ENCODE measurements around the gene AUTS2. TPM values are rescaled to one million over a fixed set of nuclear protein-coding genes. Genes with fewer than 3 reads are reported as not detected.

AUTS2 gene
- total RNA-seq, 1 donor from 2014 or later = 95.3 TPM

DNA sequence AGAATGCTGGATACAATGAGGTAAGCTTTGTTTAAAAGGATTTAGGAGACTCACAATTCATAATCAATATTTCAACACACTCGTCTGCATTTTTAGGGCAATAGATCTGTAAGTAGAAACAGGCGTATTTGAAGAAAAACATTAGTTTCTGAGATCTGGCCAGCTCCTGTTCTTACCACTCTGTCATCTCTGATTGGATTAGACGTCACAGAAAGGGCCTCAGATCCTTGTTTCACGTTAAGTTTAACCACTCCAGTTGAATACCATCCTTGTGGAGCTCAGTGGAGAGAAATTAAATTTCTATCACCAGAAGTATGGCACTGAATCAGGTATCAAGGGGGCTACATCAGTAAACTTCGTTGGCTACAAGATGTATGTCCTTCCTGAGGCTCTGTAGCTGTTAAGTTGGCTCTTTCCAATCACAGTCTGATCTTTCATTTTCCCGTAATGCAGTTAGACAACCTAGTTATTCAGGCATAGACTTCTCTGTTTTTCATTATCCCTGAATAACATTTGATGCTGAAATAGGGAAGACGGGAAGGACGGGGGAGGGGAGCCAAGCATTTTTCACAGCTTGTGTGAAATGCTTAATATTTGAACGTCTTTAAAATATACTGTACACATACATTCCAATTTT lies 874.4 kb downstream of the AUTS2 start:
- no peak for DNase-seq

DNA sequence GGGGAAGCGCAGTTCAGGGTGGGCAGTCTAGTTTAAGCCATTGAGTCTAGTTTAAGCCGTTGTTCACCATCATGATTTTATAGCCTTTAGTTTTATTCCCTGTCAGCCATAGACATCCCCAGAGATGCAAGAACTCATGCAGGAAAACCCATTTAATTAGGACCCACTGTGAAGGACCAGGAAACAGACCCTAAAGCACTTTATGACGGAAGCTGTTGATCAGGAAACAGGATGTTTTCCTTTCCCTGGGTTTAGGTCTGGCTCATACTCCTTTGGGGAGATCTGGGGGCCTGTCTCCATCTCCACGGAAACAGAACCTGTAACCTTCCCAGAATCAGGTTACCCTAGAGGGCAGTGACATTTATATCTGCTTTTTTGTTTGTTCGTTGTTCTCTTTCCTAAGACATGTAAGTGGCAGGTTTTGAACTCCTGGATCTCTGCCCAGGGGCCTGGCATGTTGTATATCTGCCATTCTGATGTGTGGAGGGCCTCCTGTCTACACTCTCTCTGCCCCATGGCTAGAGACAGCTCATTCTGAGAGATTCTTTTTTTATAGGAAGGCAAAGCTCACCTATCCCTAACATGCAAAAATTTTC lies 876.5 kb downstream of the AUTS2 start:
- no peak for DNase-seq

DNA sequence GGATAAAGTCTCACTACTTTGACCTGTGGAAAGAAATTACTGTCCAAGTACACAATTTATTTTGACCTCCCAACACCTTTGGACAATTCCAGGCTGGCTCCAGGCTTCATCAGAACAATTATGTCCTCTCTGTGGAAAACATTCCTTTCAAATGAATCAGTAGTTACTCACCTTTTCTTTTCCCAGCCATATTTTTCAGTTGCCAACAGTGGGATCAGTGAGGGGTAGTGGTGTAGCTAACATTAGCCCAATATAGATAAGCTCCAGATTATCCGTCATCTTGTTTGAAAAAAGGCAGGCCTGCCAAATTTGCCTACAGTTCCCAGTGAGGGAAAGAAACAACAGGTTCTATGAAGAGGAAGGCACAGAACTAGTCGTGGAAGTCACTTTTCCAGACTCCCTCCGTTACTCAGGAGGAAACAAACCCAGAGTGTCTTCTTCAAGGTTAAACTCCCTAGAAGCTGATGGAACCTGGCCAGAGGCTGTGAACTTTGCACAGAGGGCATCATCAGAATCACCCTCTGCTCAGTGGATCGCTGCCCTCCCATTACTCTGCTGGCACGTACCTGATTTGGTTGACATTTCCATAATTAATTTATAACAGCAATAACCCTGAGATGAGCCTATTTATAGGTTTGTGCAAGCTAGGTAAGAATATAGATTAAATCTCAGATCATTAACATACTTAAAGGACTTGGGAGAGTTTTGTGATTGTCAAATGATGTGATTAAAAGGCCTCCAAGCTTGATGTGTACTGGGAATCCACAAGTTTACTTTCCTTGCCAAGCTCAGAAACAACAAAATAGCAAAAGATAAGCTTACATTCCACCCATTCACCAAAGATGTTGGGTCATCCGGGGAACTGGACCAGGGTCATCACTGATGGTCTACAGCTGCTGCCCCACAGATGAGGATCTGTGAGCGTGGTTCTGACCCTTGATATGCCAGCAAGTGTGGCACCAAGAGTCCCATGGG lies 879.0 kb downstream of the AUTS2 start:
- no peak for DNase-seq

DNA sequence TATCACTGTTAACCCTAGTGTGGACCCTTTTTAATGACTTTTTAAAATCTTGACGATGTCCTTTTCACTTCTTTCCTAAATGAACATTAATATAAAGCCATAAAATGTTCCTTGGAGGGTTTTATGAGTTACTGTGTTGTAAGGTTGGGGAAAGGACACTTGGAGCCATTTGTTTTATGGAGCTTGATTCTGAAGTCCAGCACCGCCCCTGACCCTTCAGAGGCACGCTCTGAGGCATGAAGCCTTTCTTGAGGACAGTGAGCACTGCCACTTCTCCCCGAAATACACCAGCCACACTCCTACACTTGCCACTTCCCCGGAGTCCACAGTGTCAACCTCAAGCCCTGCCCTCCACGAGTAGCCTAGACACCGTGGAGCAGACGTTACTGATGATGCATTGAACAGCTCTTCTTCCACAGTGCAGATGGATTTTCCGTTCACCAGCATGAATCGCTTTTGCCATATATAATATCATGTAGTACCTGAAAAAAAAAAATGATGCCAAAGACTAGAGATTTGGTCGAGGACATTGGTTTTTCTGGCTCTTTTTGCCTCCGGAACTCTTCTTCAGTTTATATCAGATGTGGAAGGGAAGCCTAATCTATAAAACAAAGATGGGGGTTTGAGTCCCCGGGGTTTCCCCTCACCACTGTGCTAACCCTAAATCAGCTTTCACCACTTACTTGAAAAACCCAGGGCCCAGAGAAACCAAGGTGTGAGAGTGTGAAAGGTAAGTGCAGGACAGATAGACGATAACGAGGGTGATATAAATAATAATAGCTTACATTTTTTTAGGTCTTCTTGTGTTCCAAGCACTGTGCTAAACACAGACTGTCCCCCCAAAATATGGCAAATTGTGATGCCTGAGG lies 881.1 kb downstream of the AUTS2 start:
- DNase-seq = no peak

DNA sequence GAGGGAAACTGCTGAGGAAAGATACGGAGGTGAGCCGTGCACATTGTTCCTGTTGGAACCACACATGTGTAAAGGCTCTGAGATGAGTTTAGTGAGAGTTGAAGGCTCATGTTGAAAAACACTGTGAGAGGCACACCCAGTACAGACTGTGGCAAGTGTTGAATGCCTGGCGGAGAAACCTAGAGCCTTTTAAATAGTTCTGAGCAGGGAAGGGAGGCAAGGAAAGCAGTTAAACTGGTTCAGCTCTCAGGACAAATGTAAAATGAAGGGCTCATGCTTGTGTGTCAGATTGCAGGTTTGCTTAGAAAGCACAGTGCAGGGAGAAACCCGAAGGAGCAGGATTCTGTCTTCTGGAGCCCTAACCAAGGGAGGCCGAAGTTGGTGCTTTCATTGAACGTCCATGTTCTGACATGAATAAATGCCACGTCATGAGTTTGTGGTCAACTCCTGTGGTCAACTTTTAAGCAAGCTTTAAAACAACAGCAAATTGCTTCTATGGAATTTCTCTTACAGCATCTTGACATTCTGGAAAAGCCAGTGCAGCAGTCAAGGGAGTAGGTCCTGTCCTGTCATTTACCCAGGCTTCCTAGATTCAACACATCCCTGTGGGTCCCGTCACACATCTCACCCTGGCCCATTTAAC lies 882.8 kb downstream of the AUTS2 start:
- DNase-seq = no peak

DNA sequence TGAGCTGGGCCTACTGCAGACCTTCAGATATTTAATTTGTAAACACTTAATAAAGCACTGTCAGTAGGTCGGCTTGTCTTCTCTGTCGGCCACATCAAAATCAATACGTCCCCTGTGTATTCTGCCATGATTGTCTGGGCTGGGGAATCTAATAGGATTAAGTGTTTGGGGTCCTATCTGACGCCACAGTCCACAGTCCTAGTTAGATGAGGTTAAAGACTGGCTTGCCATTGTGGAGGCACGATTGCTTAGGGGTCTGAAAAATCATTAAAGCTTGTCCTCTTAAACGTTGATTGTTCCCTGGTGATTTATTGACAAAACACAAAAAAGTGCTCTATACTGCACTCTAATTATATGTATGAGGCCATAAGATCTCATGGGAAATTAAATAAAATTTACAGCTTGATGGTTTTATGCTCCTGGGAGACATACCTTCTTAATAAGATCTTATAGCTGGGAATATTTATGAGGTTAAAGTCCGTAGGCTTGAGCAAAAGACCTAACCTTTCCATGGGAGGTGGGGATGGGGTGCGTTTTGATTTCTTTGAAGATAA lies 883.4 kb downstream of the AUTS2 start:
- DNase-seq = no peak

DNA sequence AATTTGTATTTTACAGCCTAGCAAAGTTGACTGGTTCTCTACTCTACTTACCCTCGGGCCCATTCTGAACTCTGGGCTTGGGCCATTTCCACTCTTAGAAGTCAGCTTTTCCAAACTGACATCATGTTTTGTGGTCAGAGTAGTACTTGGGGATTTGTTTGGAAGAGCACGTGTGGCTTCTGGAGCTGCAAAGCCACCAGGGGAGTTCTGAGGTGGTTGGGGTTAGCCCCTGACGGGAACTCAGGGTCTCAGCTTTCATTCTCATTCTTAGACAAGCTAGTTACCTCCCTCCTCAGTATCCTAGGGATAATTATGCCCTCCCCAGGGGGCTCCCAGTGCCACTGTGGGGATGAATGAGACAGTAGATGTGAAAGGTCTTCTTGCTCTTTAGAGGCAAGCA lies 886.0 kb downstream of the AUTS2 start:
- no peak for DNase-seq

DNA sequence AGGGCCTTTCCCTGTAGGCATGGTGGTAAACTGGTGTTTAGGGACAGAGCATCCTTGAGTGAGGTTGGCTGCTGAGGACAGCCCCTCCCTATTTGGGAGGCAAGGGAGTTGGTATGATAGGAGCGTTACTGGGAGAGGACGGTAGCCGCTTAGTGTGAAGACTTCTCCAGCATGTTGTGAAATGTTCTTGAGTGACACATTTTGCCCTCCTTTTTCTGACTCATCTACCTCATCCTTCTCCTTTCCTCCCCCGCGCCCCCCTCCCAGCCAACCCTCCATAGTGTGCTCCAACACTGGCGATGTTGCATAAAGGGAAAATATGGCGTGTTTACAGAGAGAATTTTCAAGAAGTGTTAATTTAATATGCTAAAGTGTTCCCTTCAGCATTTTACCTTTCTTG lies 888.7 kb downstream of the AUTS2 start:
- no peak for DNase-seq

DNA sequence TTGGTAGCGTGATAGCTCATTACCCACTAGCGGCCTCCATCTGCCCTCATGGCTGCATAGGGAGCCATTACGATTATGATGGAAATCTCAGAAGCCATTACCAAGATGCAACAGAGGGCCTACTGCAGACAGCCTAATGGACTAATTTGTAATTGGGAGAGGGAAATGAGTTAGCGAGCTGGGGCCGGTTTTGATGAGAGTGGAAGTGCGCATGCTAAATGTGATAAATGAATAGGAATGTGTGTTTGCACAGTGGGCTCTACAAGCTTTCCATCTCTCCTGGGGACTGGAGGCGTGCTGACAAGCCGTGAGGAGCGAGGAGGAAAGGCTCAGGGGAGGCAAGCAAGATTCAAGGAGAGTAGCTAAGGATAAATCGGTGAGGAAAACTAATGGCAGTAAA lies 889.2 kb downstream of the AUTS2 start:
- no peak for DNase-seq

DNA sequence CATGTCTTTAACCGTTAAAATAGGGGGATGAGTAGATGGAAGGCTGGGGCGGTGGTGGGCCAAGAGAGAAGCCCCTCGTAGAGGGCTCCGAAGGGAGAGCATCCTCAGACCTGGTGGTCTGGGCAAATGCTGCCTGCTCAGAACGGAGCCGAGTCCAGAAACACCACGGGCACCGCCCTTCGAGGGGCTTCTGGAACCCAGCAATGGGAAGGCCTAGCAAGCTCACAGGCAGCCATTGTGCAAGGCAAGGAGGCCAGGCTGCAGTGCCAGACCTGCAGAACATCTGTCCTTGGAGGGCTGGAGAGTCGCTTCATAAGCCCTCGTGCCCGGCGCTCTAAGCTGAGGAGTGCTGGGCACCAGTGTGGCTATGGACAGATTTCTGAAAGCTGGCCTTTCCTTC lies 889.6 kb downstream of the AUTS2 start:
- no peak for DNase-seq

DNA sequence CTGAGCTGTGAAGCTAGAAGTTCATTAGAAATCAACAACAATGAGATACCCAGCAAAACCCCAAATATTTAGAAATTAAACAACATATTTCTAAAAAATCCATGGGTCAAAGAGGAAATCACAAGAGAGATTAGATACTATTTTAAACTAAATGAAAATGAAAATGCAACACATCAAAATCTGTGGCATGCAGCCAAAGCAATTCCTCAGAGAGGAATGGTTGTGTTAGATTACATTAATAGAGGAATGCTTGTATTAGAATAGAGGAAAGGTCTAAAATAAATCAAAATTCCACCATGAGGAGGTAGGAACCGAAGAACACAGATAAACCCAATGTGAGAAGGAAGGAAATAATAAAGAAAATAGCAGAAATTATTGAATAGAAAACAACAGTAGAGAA lies 891.5 kb downstream of the AUTS2 start:
- no peak for DNase-seq

DNA sequence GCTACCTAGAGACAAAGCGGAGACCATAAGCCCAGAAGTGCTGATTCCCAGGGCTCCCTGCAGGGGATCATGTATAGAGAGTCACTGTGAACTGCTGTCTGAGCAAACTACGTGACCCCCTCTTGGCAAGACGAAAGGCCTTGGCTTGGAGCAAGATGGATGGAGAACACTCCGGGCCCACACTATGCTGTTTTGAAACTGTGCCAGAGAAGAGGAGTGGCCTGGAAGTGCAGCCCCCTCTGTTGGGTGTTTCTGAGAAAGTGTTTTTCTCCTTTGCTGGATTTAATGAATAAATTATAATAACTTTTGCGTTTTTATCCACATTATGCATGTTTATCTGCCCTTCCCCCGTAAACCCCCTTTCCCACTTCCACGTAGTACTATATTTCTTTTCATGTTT lies 894.4 kb downstream of the AUTS2 start:
- no peak for DNase-seq

DNA sequence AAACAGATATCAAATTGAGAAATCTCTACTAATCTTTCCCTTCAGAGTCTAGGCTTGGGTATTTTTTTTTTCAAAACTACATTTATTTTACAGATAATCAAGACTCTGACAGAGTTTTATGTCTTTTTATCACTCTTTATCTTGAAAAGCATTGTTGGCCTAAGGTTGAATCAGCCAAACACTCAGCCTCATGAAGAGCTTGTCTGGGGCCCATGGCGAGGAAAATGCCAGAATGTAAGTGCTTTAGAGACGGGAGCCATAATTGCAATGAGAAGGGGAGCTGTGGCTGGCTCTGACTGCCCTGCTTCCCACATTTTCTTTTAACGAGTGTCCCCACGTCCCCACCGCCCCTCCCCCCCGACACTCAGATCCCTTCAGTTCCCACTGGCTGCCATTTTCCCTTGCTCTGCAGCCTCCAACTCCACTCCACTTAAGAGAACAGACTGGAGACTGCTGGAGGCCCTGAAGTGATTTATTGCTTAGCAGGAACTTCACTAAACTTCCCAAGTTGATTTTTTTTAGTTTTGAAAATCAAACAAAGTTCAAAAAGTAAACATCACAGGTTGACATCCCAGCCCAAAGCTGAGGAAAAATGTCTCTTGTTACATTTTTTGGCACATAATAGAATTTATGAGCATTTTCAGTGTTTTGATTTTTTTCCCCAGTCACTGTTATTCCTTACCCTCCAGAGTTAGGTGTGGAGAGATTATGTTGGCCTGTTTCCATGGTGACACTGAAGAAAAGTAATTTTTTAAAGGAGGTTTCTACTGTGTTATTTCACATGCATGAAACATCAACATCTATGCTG lies 896.2 kb downstream of the AUTS2 start:
- DNase-seq = no peak

DNA sequence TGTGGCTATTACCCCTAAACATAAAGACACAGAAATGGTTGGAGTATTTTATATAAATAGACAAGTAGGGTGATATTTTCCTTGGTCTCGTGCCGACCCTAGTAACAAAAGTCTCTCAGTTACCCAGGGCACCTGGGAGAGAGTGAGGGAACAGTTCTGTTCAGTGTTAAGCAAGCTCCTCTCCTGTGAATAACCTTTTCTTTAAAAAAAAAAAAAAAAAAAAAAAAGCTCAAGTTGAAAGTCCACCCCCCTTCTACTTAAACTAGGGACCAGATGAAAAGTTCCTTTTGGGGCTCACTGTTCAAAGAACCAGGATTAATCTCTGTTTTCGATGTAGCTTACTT lies 896.7 kb downstream of the AUTS2 start:
- DNase-seq = no peak

DNA sequence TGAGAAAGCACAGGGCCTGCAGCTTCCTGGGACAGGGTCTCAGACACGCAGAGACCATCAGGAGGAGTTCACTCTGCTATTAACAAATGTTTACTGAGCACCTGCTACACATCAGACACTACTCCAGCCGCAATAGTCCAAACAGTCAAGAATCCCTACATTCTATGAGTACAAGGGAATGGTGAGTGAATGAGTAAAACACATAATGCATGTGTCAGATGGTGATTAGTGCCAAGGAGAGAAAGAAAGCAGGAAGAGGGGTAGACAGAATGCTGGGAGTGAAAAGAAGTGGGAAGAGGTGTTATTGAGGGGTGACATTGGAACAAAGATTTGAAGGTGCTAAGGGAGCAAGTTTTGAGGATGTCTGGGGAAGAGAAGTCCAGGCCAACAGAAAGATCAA lies 899.5 kb downstream of the AUTS2 start:
- DNase-seq = no peak

DNA sequence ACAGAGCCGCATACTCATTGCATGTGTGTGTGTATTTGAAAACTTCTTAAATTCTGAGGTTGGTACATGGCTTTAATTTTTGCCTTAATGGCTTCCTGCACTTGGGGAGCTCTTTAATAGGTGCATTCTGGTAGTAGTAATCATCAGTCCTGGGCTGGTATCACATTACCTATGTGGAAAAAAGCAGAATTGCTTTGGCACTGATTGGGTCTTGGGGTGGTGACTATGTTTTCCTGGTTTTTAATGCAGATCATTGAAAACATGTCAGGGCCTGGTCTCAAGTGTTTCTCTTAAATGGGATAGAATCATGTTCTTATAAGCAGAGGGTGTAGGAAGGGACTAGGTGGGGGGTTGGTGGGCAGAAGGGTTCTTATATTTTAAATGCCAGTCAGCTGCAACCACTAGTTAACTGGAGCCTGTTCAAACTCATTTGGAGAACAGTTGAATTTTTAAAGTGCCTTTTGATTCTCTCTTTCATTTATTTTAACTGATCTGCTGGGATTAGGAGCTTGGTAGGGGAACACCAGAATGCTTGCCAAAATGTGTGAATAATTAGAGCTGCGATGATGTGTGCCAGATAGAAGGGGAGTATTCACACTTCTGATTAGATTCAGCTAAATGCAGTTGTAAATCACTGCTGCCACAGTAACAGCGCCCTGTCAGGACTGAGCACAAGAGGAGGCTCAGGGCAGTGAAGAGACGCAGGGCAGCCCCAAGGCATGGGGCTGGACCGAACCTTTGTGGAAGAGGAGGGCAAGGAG lies 900.1 kb downstream of the AUTS2 start:
- no peak for DNase-seq

DNA sequence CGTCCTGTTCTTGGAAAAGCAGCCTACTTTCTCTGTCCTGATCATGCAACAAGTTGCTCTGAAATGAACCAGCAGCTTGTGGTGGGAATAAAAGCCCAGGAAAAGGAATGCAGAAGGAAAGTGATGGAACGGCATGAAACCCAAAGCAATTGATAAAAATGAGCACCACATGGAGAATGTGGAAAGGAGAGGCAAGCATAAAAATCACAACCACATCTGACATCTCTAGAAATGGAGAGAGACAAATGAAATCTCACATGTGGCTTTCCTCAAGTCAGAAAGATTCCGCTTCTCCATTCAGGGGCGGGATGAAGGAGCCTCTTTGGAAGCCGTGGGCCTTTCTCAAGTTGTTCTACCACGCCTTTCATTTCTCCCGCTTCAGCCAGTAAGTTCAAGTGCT lies 902.0 kb downstream of the AUTS2 start:
- no peak for DNase-seq

DNA sequence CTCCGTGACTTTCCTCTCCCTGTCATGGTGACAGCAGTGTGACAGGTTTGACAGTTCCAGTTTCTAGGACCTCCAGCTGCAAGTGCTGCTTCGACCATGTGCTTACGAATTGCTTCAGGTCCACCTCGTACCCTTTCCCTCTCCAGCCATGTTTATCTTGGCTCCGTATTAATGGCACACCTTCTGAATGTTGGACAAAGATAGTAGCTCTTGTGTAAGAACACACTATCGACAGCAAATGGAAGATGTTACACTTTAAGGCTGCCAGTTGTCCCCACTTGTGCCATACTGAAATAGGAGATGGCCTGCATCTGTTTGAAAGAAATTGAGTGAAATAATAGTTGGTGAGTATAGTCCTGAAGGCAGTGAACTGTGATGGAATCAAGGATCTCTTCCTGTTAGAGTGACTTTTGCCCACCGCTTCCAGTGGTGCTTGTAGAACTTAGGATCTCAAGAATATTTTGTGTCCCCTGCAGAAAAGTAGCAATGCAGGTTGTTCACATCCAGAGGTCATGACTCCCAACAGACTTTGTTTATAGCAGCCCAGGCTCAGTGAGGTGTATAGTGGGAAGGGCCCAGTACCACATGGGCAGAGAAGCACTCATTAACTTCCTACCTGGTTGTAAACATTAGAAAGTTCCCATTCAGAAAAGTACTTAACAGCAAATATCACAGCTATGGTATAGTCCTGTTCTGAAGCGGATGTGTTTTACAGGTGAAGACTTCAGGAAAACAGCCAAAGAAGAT lies 904.0 kb downstream of the AUTS2 start:
- no peak for DNase-seq

DNA sequence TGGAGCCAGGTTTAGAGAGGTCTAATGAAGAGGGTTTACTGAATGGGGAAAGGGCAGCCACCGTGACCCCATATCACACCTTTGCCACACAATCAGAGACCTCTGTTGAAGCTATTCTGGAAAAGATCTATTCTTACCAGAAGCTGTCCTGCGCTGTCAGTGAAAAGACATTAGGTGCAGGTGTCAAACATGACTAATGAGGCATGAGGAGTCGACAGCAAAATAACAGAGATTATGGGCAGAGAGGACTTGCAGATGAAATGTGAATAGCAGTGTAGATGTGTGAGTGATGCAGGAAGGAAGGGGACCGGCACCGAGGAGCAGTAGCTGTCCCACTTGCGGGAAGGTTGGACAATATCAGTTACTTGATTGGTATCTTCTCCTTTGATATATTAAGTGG lies 906.0 kb downstream of the AUTS2 start:
- no peak for DNase-seq

Measured in occipital lobe (tissue), 2 donors.